Right atrium auricular region (tissue), 2 donors: ENCODE results near the gene C11orf54. TPM values are rescaled to one million over a fixed set of nuclear protein-coding genes. Genes with fewer than 3 reads are reported as not detected.
"Not testable (repeated sequence)": the region's sequence is repeated elsewhere in the genome, so short reads cannot be mapped to it uniquely, and the experiment has no call there.

Experiments used
- DNase-seq: peaks from one replicate; pipeline ENCODE4 v3.0.0-alpha.2; 2019; ENCODE audit warnings: low spot score
- H3K27ac ChIP-seq, 2 donors: fragments of 200-600 bp; sonication (generic); 1 replicate in 1 of 2; 2 replicates in 1 of 2; pipeline ENCODE4 v1.5.1; 2016 to 2019
- H3K27me3 ChIP-seq, 2 donors: fragments of 200-600 bp; sonication (generic); one replicate each; pipeline versions ENCODE4 v1.5.1 to v1.6.0; 2017 to 2019
- H3K36me3 ChIP-seq: fragments of 200-600 bp; sonication (generic); one replicate; pipeline ENCODE4 v1.5.1; 2016
- H3K4me1 ChIP-seq, 2 donors: fragments of 200-600 bp; sonication (generic); one replicate each; pipeline versions ENCODE4 v1.5.1 to v1.6.0; 2017 to 2019
- H3K4me3 ChIP-seq, 2 donors: fragments of 200-600 bp; sonication (generic); 1 replicate in 1 of 2; 2 replicates in 1 of 2; pipeline ENCODE4 v1.5.1; 2017 to 2019; ENCODE audit warnings: mild to moderate bottlenecking in 1 of 2, moderate library complexity in 1 of 2
- H3K9me3 ChIP-seq, 2 donors: fragments of 200-600 bp; sonication (generic); one replicate each; pipeline ENCODE4 v1.5.1; 2019
- CTCF ChIP-seq, 2 donors: fragments of 200-600 bp; sonication (generic); IDR thresholded peaks; one replicate each; pipeline ENCODE4 v1.5.1; 2019; ENCODE audit warnings: antibody characterized with exemption in 2 of 2
- total RNA-seq, 2 donors: library from RNA; depleted of rRNA; stranded (reverse); fragments of >200 nt; gene quantifications; one replicate each; pipeline ENCODE4 v1.1.0, GENCODE V29; 2016

C11orf54 gene
- total RNA-seq, 2 donors from 2014 or later = 29.5 to 37.2 TPM

GRCh38 chr11:93770160-93770559, 28.7 kb downstream of the C11orf54 start:
- no peaks in the 10 kb centered on the region for H3K27me3 ChIP-seq
- TF ChIP-seq CTCF (IDR thresholded peaks at IDR 0.05) = no peak
- H3K9me3 ChIP-seq = no peaks in the 10 kb centered on the region
- peaks cover 1% of the 10 kb centered on the region for H3K36me3 ChIP-seq
- no peak overlapping the region for H3K4me3 ChIP-seq
- H3K4me1 ChIP-seq = no peaks in the 10 kb centered on the region
- no peak overlapping the region for H3K27ac ChIP-seq
- DNase-seq = no peak

- no peaks in the 10 kb centered on the region for H3K36me3 ChIP-seq
- no peaks in the 10 kb centered on the region for H3K27me3 ChIP-seq
- no peak overlapping the region for H3K27ac ChIP-seq
- no peak for DNase-seq
- H3K9me3 ChIP-seq = no peaks in the 10 kb centered on the region
- TF ChIP-seq CTCF (IDR thresholded peaks at IDR 0.05) = no peak
- H3K4me1 ChIP-seq = no peaks in the 10 kb centered on the region
- H3K4me3 ChIP-seq = no peak overlapping the region
Observed at GRCh38 chr11:93772123-93772522, 30.7 kb downstream of the C11orf54 start.

- Histone ChIP-seq H3K27ac (no peak overlapping the region), H3K27me3 (no peaks in the 10 kb centered on the region), H3K36me3 (no peaks in the 10 kb centered on the region), H3K4me1 (no peaks in the 10 kb centered on the region), H3K9me3 (no peaks in the 10 kb centered on the region), H3K4me3 (no peak overlapping the region)
- TF ChIP-seq CTCF (IDR thresholded peaks at IDR 0.05) = no peak
- no peak for DNase-seq
Observed at GRCh38 chr11:93773045-93773477, 31.6 kb downstream of the C11orf54 start.

GRCh38 chr11:93773601-93774200, 32.2 kb downstream of the C11orf54 start:
- H3K9me3 ChIP-seq = no peaks in the 10 kb centered on the region
- DNase-seq = no peak
- H3K27ac ChIP-seq = no peak overlapping the region
- no peak for TF ChIP-seq CTCF (IDR thresholded peaks at IDR 0.05)
- H3K4me3 ChIP-seq = no peak overlapping the region
- no peaks in the 10 kb centered on the region for H3K36me3 ChIP-seq
- H3K27me3 ChIP-seq = no peaks in the 10 kb centered on the region
- no peaks in the 10 kb centered on the region for H3K4me1 ChIP-seq

GRCh38 chr11:93774560-93774959, 33.1 kb downstream of the C11orf54 start:
- H3K27ac ChIP-seq, DNase-seq, H3K4me1 ChIP-seq, H3K27me3 ChIP-seq, H3K4me3 ChIP-seq, H3K9me3 ChIP-seq, H3K36me3 ChIP-seq: not testable (repeated sequence)

- Histone ChIP-seq H3K9me3 (no peaks in the 10 kb centered on the region), H3K27ac (no peak overlapping the region), H3K27me3 (no peaks in the 10 kb centered on the region), H3K4me3 (no peak overlapping the region), H3K4me1 (no peaks in the 10 kb centered on the region), H3K36me3 (no peaks in the 10 kb centered on the region)
- no peak for DNase-seq
- TF ChIP-seq CTCF (IDR thresholded peaks at IDR 0.05) = no peak
Observed at GRCh38 chr11:93775289-93775688, 33.8 kb downstream of the C11orf54 start.
